ENCODE measurements around the gene GUCY2C.
"Not testable (repeated sequence)": the region's sequence is repeated elsewhere in the genome, so short reads cannot be mapped to it uniquely, and the experiment has no call there.

The GUCY2C gene

GRCh38 chr12:14696265-14696741 is at the start of gene GUCY2C:
GUCY2C (minus strand) TSS chr12:14696599; CDS start chr12:14696448, 151 bp downstream.
- Histone ChIP-seq H3K9me3 (ENCODE audit: control insufficient read depth, low read length) (no peaks in the 10 kb centered on the region), H2AFZ (no peak within 1 kb of the TSS)
- TF ChIP-seq CTCF (IDR thresholded peaks at IDR 0.05) = no peak

GRCh38 chr12:14743061-14743460 is 46.7 kb upstream of the GUCY2C start:
- no peak overlapping the region for H2AFZ ChIP-seq
- H3K36me3 ChIP-seq (ENCODE audit: control insufficient read depth, insufficient read depth, low read length) = no peaks in the 10 kb centered on the region
- H3K9ac ChIP-seq = no peak overlapping the region
- H3K4me1 ChIP-seq = no peaks in the 10 kb centered on the region
- no peaks in the 10 kb centered on the region for H3K9me3 ChIP-seq (ENCODE audit: control insufficient read depth, low read length)
- no peak overlapping the region for H3K4me2 ChIP-seq (ENCODE audit: low read length)
- no peaks in the 10 kb centered on the region for H3K79me2 ChIP-seq
- TF ChIP-seq CTCF (IDR thresholded peaks at IDR 0.05) = no peak
- H3K4me3 ChIP-seq (ENCODE audit: low read depth, low read length) = no peak overlapping the region
- no peaks in the 10 kb centered on the region for H3K27me3 ChIP-seq (ENCODE audit: control insufficient read depth, insufficient read depth, low read length)
- no peak overlapping the region for H3K27ac ChIP-seq

More at GRCh38 chr12:14696265-14696741, at the start of gene GUCY2C:
- no peak within 1 kb of the TSS for H3K4me3 ChIP-seq (ENCODE audit: low read depth, low read length)
- H3K9ac ChIP-seq = no peak within 1 kb of the TSS
- H3K4me1 ChIP-seq = no peaks in the 10 kb centered on the region
- H3K27me3 ChIP-seq (ENCODE audit: control insufficient read depth, insufficient read depth, low read length) = no peaks in the 10 kb centered on the region
- H3K36me3 ChIP-seq (ENCODE audit: control insufficient read depth, insufficient read depth, low read length) = no peaks in the 10 kb centered on the region
- H3K79me2 ChIP-seq = no peaks in the 10 kb centered on the region
- H3K27ac ChIP-seq = no peak within 1 kb of the TSS
- no peak within 1 kb of the TSS for H3K4me2 ChIP-seq (ENCODE audit: low read length)

- Histone ChIP-seq H3K4me3 (ENCODE audit: low read depth, low read length) (no peak overlapping the region), H3K4me1 (no peaks in the 10 kb centered on the region), H3K79me2 (no peaks in the 10 kb centered on the region), H3K27me3 (ENCODE audit: control insufficient read depth, insufficient read depth, low read length) (no peaks in the 10 kb centered on the region), H2AFZ (no peak overlapping the region), H3K9me3 (ENCODE audit: control insufficient read depth, low read length) (no peaks in the 10 kb centered on the region), H3K4me2 (ENCODE audit: low read length) (no peak overlapping the region), H3K27ac (no peak overlapping the region), H3K36me3 (ENCODE audit: control insufficient read depth, insufficient read depth, low read length) (no peaks in the 10 kb centered on the region), H3K9ac (no peak overlapping the region)
- no peak for TF ChIP-seq CTCF (IDR thresholded peaks at IDR 0.05)
Observed at GRCh38 chr12:14741942-14742341, 45.5 kb upstream of the GUCY2C start.

GRCh38 chr12:14741153-14741552 is 44.8 kb upstream of the GUCY2C start:
- H3K4me3 ChIP-seq (ENCODE audit: low read depth, low read length) = no peak overlapping the region

GRCh38 chr12:14736441-14736840 is 40.0 kb upstream of the GUCY2C start:
- H3K4me3 ChIP-seq (ENCODE audit: low read depth, low read length); H3K36me3 ChIP-seq (ENCODE audit: control insufficient read depth, insufficient read depth, low read length); H3K4me2 ChIP-seq (ENCODE audit: low read length); H2AFZ ChIP-seq; H3K27me3 ChIP-seq (ENCODE audit: control insufficient read depth, insufficient read depth, low read length); H3K9ac ChIP-seq; H3K27ac ChIP-seq; H3K79me2 ChIP-seq; H3K4me1 ChIP-seq; H3K9me3 ChIP-seq (ENCODE audit: control insufficient read depth, low read length): not testable (repeated sequence)

More at GRCh38 chr12:14741153-14741552, 44.8 kb upstream of the GUCY2C start:
- Histone ChIP-seq H3K36me3 (ENCODE audit: control insufficient read depth, insufficient read depth, low read length) (no peaks in the 10 kb centered on the region), H3K9ac (no peak overlapping the region), H3K27ac (no peak overlapping the region), H3K79me2 (no peaks in the 10 kb centered on the region), H3K4me2 (ENCODE audit: low read length) (no peak overlapping the region), H3K27me3 (ENCODE audit: control insufficient read depth, insufficient read depth, low read length) (no peaks in the 10 kb centered on the region), H3K9me3 (ENCODE audit: control insufficient read depth, low read length) (no peaks in the 10 kb centered on the region), H2AFZ (no peak overlapping the region), H3K4me1 (no peaks in the 10 kb centered on the region)
- TF ChIP-seq CTCF (IDR thresholded peaks at IDR 0.05) = no peak
